ENCODE results near the gene KCNJ14.

GRCh38 chr19:48448563-48448962, 6.8 kb upstream of the KCNJ14 start:
- TF ChIP-seq POLR2A (IDR thresholded peaks at IDR 0.05) (no peak), CTCF (IDR thresholded peaks at IDR 0.05 in 4 of 5, conservative IDR thresholded peaks at IDR 0.05 in 1 of 5) (no peak)
